MM.1S (cell line): ENCODE measurements around the gene SNAPC1.

ENCODE experiments used
- DNase-seq: peaks from one replicate; pipeline ENCODE4 v3.0.0-alpha.2; 2015
- H2AFZ ChIP-seq: fragments of 300-600 bp; sonication (generic); 2 replicates; pipeline ENCODE4 v1.6.0; 2016; ENCODE audit warnings: antibody characterized with exemption, low read length
- H3F3A ChIP-seq: fragments of 300-600 bp; sonication (generic); 2 replicates; pipeline ENCODE4 v1.6.1; 2016; ENCODE audit warnings: mild to moderate bottlenecking, antibody characterized with exemption, low read length, moderate library complexity, mixed read lengths; ENCODE audit not compliant: insufficient read depth
- H3K27ac ChIP-seq: fragments of 300-600 bp; sonication (generic); 2 replicates; pipeline ENCODE4 v1.5.1; 2016; ENCODE audit warnings: mild to moderate bottlenecking, low read length
- H3K27me3 ChIP-seq: fragments of 300-600 bp; sonication (generic); replicated peaks from 2 replicates; pipeline ENCODE4 v1.6.0; 2016; ENCODE audit warnings: low read length; ENCODE audit not compliant: insufficient read depth
- H3K36me3 ChIP-seq: fragments of 300-600 bp; sonication (generic); replicated peaks from 2 replicates; pipeline ENCODE4 v1.6.1; 2016; ENCODE audit warnings: mild to moderate bottlenecking, low read length, mixed read lengths; ENCODE audit not compliant: insufficient read depth
- H3K4me1 ChIP-seq: fragments of 300-600 bp; sonication (generic); 2 replicates; pipeline ENCODE4 v1.6.1; 2016; ENCODE audit warnings: low read length, mixed read lengths
- H3K4me2 ChIP-seq: fragments of 300-600 bp; sonication (generic); 2 replicates; pipeline ENCODE4 v1.6.0; 2016; ENCODE audit warnings: low read depth, low read length
- H3K4me3 ChIP-seq: fragments of 300-600 bp; sonication (generic); 2 replicates; pipeline ENCODE4 v1.5.1; 2016; ENCODE audit warnings: low read length, mixed read lengths
- H3K79me2 ChIP-seq: fragments of 300-600 bp; sonication (generic); 2 replicates; pipeline ENCODE4 v1.6.1; 2016; ENCODE audit warnings: mixed run types, low read length, mixed read lengths
- H3K9ac ChIP-seq: fragments of 300-600 bp; sonication (generic); 2 replicates; pipeline ENCODE4 v1.6.1; 2016; ENCODE audit warnings: low read length, mixed read lengths
- H3K9me2 ChIP-seq: fragments of 300-600 bp; sonication (generic); replicated peaks from 2 replicates; pipeline ENCODE4 v1.6.1; 2016; ENCODE audit warnings: mild to moderate bottlenecking, low read length, mixed read lengths; ENCODE audit not compliant: insufficient read depth
- H3K9me3 ChIP-seq: fragments of 300-600 bp; sonication (generic); replicated peaks from 2 replicates; pipeline ENCODE4 v1.6.1; 2016; ENCODE audit warnings: mild to moderate bottlenecking, low read length, mixed read lengths; ENCODE audit not compliant: insufficient read depth
- H4K20me1 ChIP-seq: fragments of 300-600 bp; sonication (generic); 2 replicates; pipeline ENCODE4 v1.6.1; 2016; ENCODE audit warnings: mild to moderate bottlenecking, low read length, moderate library complexity, mixed read lengths; ENCODE audit not compliant: insufficient read depth
- CTCF ChIP-seq: fragments of 300-600 bp; sonication (generic); IDR thresholded peaks from 2 replicates; pipeline ENCODE4 v1.5.1; 2016; ENCODE audit warnings: antibody characterized with exemption, low read length, mixed read lengths
- EZH2 ChIP-seq: fragments of 300-600 bp; sonication (generic); optimal IDR thresholded peaks from 2 replicates; pipeline ENCODE3; 2017; ENCODE audit warnings: low read depth, mild to moderate bottlenecking, antibody characterized with exemption, low read length, mixed read lengths
- EZH2phosphoT487 ChIP-seq: fragments of 300-600 bp; sonication (generic); IDR thresholded peaks from 2 replicates; pipeline ENCODE4 v1.6.1; 2018; ENCODE audit warnings: antibody characterized with exemption, low read length

SNAPC1 gene

GRCh38 chr14:61733972-61734371 is 28.2 kb upstream of the SNAPC1 start:
- no peak overlapping the region for H3K9ac ChIP-seq
- H3K4me3 ChIP-seq, result no peak overlapping the region
- H3K4me2 ChIP-seq, result no peak overlapping the region
- H2AFZ ChIP-seq, result no peak overlapping the region
- no peak overlapping the region for H3K27ac ChIP-seq
- no peaks in the 10 kb centered on the region for H3K9me3 ChIP-seq
- H3K79me2 ChIP-seq, result no peaks in the 10 kb centered on the region; the same call in 1 of the 2 replicates
- no peaks in the 10 kb centered on the region for H3K9me2 ChIP-seq
- no peaks in the 10 kb centered on the region for H3K27me3 ChIP-seq
- H3K36me3 ChIP-seq, result no peaks in the 10 kb centered on the region
- H4K20me1 ChIP-seq, result no peaks in the 10 kb centered on the region
- no peak for DNase-seq
- no peaks in the 10 kb centered on the region for H3F3A ChIP-seq
- TF ChIP-seq EZH2, result no peak
- no peak for TF ChIP-seq EZH2phosphoT487
- no peak for TF ChIP-seq CTCF
- no peaks in the 10 kb centered on the region for H3K4me1 ChIP-seq

GRCh38 chr14:61736751-61737150 is 25.5 kb upstream of the SNAPC1 start:
- 0 out of 2 replicates have a peak, but pooled peaks cover 2% of the 10 kb centered on the region for H3K36me3 ChIP-seq

GRCh38 chr14:61737915-61738314 is 24.3 kb upstream of the SNAPC1 start:
- Histone ChIP-seq H3K36me3 (0 out of 2 replicates have a peak, but pooled peaks cover 2% of the 10 kb centered on the region), H3K79me2 (no peaks in the 10 kb centered on the region), H3K27me3 (no peaks in the 10 kb centered on the region)

More at GRCh38 chr14:61736751-61737150, 25.5 kb upstream of the SNAPC1 start:
- Histone ChIP-seq H3K4me1 (no peaks in the 10 kb centered on the region), H3K27ac (no peak overlapping the region), H3K4me2 (no peak overlapping the region), H3K27me3 (no peaks in the 10 kb centered on the region), H3K9ac (no peak overlapping the region), H4K20me1 (no peaks in the 10 kb centered on the region), H2AFZ (no peak overlapping the region), H3F3A (no peaks in the 10 kb centered on the region), H3K4me3 (no peak overlapping the region), H3K79me2 (no peaks in the 10 kb centered on the region), H3K9me2 (no peaks in the 10 kb centered on the region), H3K9me3 (no peaks in the 10 kb centered on the region)
- DNase-seq, result no peak
- no peak for TF ChIP-seq CTCF
- TF ChIP-seq EZH2phosphoT487, result no peak
- TF ChIP-seq EZH2, result no peak

More at GRCh38 chr14:61737915-61738314, 24.3 kb upstream of the SNAPC1 start:
- Histone ChIP-seq H3K9me3 (no peaks in the 10 kb centered on the region), H4K20me1 (no peaks in the 10 kb centered on the region), H3K9me2 (no peaks in the 10 kb centered on the region), H3K27ac (no peak overlapping the region), H3F3A (no peaks in the 10 kb centered on the region), H3K4me3 (no peak overlapping the region), H3K4me1 (no peaks in the 10 kb centered on the region), H2AFZ (no peak overlapping the region), H3K9ac (no peak overlapping the region), H3K4me2 (no peak overlapping the region)
- TF ChIP-seq EZH2phosphoT487 (no peak), EZH2 (no peak), CTCF (no peak)
- DNase-seq, result no peak
